Putamen (tissue), 1 donor: ENCODE results near the gene OLFML2A.
"Not testable (repeated sequence)": the region's sequence is repeated elsewhere in the genome, so short reads cannot be mapped to it uniquely, and the experiment has no call there.

Source experiments
- DNase-seq: peaks from one replicate; pipeline ENCODE4 v3.0.0-alpha.2; 2016; ENCODE audit warnings: low spot score

Gene OLFML2A

GRCh38 chr9:124776954-124777648 is at the start of gene OLFML2A:
Gene OLFML2A (plus strand): TSS chr9:124777133. CDS start chr9:124777271, 138 bp downstream.
- DNase-seq = no peak

GRCh38 chr9:124730772-124731171 is 46.2 kb upstream of the OLFML2A start:
- DNase-seq = no peak

- DNase-seq = no peak
Observed at GRCh38 chr9:124733964-124734740, 42.8 kb upstream of the OLFML2A start.

- not testable (repeated sequence) for DNase-seq
Observed at GRCh38 chr9:124734741-124735083, 42.2 kb upstream of the OLFML2A start.

- no peak for DNase-seq
Observed at GRCh38 chr9:124735121-124735520, 41.8 kb upstream of the OLFML2A start.

GRCh38 chr9:124738075-124738474 is 38.9 kb upstream of the OLFML2A start:
- DNase-seq = not testable (repeated sequence)

- no peak for DNase-seq
Observed at GRCh38 chr9:124739360-124739759, 37.6 kb upstream of the OLFML2A start.

GRCh38 chr9:124741149-124741548 is 35.8 kb upstream of the OLFML2A start:
- DNase-seq = no peak

GRCh38 chr9:124741662-124742061 is 35.3 kb upstream of the OLFML2A start:
- no peak for DNase-seq

GRCh38 chr9:124742940-124743339 is 34.0 kb upstream of the OLFML2A start:
- DNase-seq = no peak

- no peak for DNase-seq
Observed at GRCh38 chr9:124743686-124744348, 33.1 kb upstream of the OLFML2A start.

GRCh38 chr9:124747065-124747464 is 29.9 kb upstream of the OLFML2A start:
- DNase-seq = no peak

GRCh38 chr9:124749284-124749683 is 27.6 kb upstream of the OLFML2A start:
- no peak for DNase-seq

- DNase-seq = no peak
Observed at GRCh38 chr9:124749781-124750180, 27.2 kb upstream of the OLFML2A start.

GRCh38 chr9:124752967-124753366 is 24.0 kb upstream of the OLFML2A start:
- no peak for DNase-seq

- DNase-seq = no peak
Observed at GRCh38 chr9:124754289-124754688, 22.6 kb upstream of the OLFML2A start.

GRCh38 chr9:124755061-124755460 is 21.9 kb upstream of the OLFML2A start:
- DNase-seq = no peak

GRCh38 chr9:124756011-124756410 is 20.9 kb upstream of the OLFML2A start:
- DNase-seq = no peak

- no peak for DNase-seq
Observed at GRCh38 chr9:124757616-124758015, 19.3 kb upstream of the OLFML2A start.

GRCh38 chr9:124758061-124758460 is 18.9 kb upstream of the OLFML2A start:
- DNase-seq = no peak

- no peak for DNase-seq
Observed at GRCh38 chr9:124758691-124759090, 18.2 kb upstream of the OLFML2A start.

GRCh38 chr9:124759327-124759726 is 17.6 kb upstream of the OLFML2A start:
- no peak for DNase-seq

- no peak for DNase-seq
Observed at GRCh38 chr9:124760719-124761118, 16.2 kb upstream of the OLFML2A start.
